SU-DHL-6 (cell line): ENCODE measurements around the gene KIF1C.

Experiments used
- H2AFZ ChIP-seq: fragments of 200-600 bp; sonication (generic); 2 replicates; pipeline ENCODE4 v1.6.1; 2014; ENCODE audit warnings: low read depth, mild to moderate bottlenecking, moderate library complexity, mixed read lengths, antibody characterized with exemption, low read length; ENCODE audit not compliant: severe bottlenecking
- H3F3A ChIP-seq: fragments of 200-600 bp; shearing (Covaris generic); 2 replicates; pipeline ENCODE4 v1.6.0; 2016; ENCODE audit warnings: antibody characterized with exemption, mild to moderate bottlenecking; ENCODE audit not compliant: insufficient read depth
- H3K27ac ChIP-seq: fragments of 200-600 bp; sonication (generic); 2 replicates; pipeline ENCODE4 v1.5.1; 2016; ENCODE audit warnings: low read depth, mild to moderate bottlenecking, low read length, moderate library complexity, mixed read lengths
- H3K27me3 ChIP-seq: fragments of 200-600 bp; sonication (generic), shearing (Covaris generic); 2 replicates; pipeline ENCODE4 v1.6.0; 2014; ENCODE audit warnings: mild to moderate bottlenecking, low read length
- H3K36me3 ChIP-seq: fragments of 200-600 bp; sonication (generic); 2 replicates; pipeline ENCODE4 v1.6.1; 2014; ENCODE audit warnings: mild to moderate bottlenecking, low read length, mixed read lengths
- H3K4me2 ChIP-seq: fragments of 300-600, 200-600 bp; shearing (Covaris generic), sonication (generic); 2 replicates; pipeline ENCODE4 v1.6.0; 2014; ENCODE audit warnings: low read length, low read depth, mild to moderate bottlenecking; ENCODE audit not compliant: poor library complexity, severe bottlenecking
- H3K4me3 ChIP-seq: fragments of 200-600 bp; sonication (generic); 2 replicates; pipeline ENCODE4 v1.5.1; 2014; ENCODE audit warnings: antibody characterized with exemption, low read length, mild to moderate bottlenecking, mixed read lengths; ENCODE audit not compliant: insufficient read depth, poor library complexity, severe bottlenecking
- H3K79me2 ChIP-seq: fragments of 200-600 bp; sonication (generic); 2 replicates; pipeline ENCODE4 v1.6.1; 2014; ENCODE audit warnings: mild to moderate bottlenecking, low read length, moderate library complexity; ENCODE audit not compliant: insufficient read depth
- H3K9ac ChIP-seq: fragments of 200-600 bp; sonication (generic); 2 replicates; pipeline ENCODE4 v1.7.0; 2014; ENCODE audit warnings: mild to moderate bottlenecking, low read length
- H3K9me2 ChIP-seq: fragments of 200-600 bp; sonication (generic); replicated peaks from 2 replicates; pipeline ENCODE4 v1.6.1; 2014; ENCODE audit warnings: low read length; ENCODE audit not compliant: insufficient read depth
- H3K9me3 ChIP-seq: fragments of 200-600 bp; sonication (generic); 2 replicates; pipeline ENCODE4 v1.6.1; 2014; ENCODE audit warnings: low read length, mixed read lengths; ENCODE audit not compliant: insufficient read depth
- H4K20me1 ChIP-seq: fragments of 200-600 bp; sonication (generic); 2 replicates; pipeline ENCODE4 v1.6.1; 2014; ENCODE audit warnings: low read depth, mild to moderate bottlenecking, antibody characterized with exemption, low read length, moderate library complexity, mixed read lengths
- EZH2phosphoT487 ChIP-seq: fragments of 200-600 bp; sonication (generic), shearing (Covaris generic); conservative IDR thresholded peaks from 2 replicates; pipeline ENCODE4 v1.6.1; 2018; ENCODE audit warnings: mild to moderate bottlenecking, antibody characterized with exemption, low read length, moderate library complexity, mixed read lengths
- TF ChIP-seq, protein P1 (sequence below): fragments of 200-600 bp; sonication (generic); IDR thresholded peaks from one replicate; pipeline ENCODE4 v1.5.1; 2017; ENCODE audit warnings: antibody characterized with exemption, mild to moderate bottlenecking, low read length, moderate library complexity; ENCODE audit not compliant: insufficient read depth, poor library complexity, severe bottlenecking

KIF1C gene

GRCh38 chr17:4998732-4999429 lies 1.1 kb downstream of the KIF1C start:
- Histone ChIP-seq H3K36me3 (no peaks in the 10 kb centered on the region), H3K4me2 (peak overlapping the region; percentile 65), H3F3A (no peaks in the 10 kb centered on the region), H3K9me2 (no peaks in the 10 kb centered on the region), H3K9me3 (no peaks in the 10 kb centered on the region), H4K20me1 (no peaks in the 10 kb centered on the region), H2AFZ (no peak overlapping the region), H3K27ac (no peak overlapping the region), H3K79me2 (no peaks in the 10 kb centered on the region), H3K9ac (peak overlapping the region; percentile 88), H3K4me3 (peak overlapping the region; percentile 88), H3K27me3 (no peaks in the 10 kb centered on the region)
- TF ChIP-seq, protein P1, sequence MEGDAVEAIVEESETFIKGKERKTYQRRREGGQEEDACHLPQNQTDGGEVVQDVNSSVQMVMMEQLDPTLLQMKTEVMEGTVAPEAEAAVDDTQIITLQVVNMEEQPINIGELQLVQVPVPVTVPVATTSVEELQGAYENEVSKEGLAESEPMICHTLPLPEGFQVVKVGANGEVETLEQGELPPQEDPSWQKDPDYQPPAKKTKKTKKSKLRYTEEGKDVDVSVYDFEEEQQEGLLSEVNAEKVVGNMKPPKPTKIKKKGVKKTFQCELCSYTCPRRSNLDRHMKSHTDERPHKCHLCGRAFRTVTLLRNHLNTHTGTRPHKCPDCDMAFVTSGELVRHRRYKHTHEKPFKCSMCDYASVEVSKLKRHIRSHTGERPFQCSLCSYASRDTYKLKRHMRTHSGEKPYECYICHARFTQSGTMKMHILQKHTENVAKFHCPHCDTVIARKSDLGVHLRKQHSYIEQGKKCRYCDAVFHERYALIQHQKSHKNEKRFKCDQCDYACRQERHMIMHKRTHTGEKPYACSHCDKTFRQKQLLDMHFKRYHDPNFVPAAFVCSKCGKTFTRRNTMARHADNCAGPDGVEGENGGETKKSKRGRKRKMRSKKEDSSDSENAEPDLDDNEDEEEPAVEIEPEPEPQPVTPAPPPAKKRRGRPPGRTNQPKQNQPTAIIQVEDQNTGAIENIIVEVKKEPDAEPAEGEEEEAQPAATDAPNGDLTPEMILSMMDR: no peak
- no peak for TF ChIP-seq EZH2phosphoT487

GRCh38 chr17:4999430-5000093 lies 1.8 kb downstream of the KIF1C start:
- H3K4me2 ChIP-seq: peak overlapping the region; percentile 65
- no peaks in the 10 kb centered on the region for H4K20me1 ChIP-seq
- no peaks in the 10 kb centered on the region for H3K9me3 ChIP-seq
- no peak for TF ChIP-seq EZH2phosphoT487
- TF ChIP-seq, protein P1: no peak
- H3K9ac ChIP-seq: peak overlapping the region; percentile 88; the same call in 1 of the 2 replicates
- H3F3A ChIP-seq: no peaks in the 10 kb centered on the region
- no peaks in the 10 kb centered on the region for H3K9me2 ChIP-seq
- H3K36me3 ChIP-seq: no peaks in the 10 kb centered on the region
- H2AFZ ChIP-seq: no peak overlapping the region
- no peak overlapping the region for H3K4me3 ChIP-seq
- no peaks in the 10 kb centered on the region for H3K79me2 ChIP-seq
- no peaks in the 10 kb centered on the region for H3K27me3 ChIP-seq
- no peak overlapping the region for H3K27ac ChIP-seq

GRCh38 chr17:5000237-5000639 lies 2.5 kb downstream of the KIF1C start:
- H3K4me2 ChIP-seq: no peak overlapping the region

More at GRCh38 chr17:5000237-5000639, 2.5 kb downstream of the KIF1C start:
- Histone ChIP-seq H3K9ac (no peak overlapping the region), H3K27me3 (no peaks in the 10 kb centered on the region), H2AFZ (no peak overlapping the region), H3K27ac (no peak overlapping the region), H4K20me1 (no peaks in the 10 kb centered on the region), H3K79me2 (no peaks in the 10 kb centered on the region), H3K36me3 (no peaks in the 10 kb centered on the region), H3K4me3 (no peak overlapping the region), H3K9me3 (no peaks in the 10 kb centered on the region), H3K9me2 (no peaks in the 10 kb centered on the region), H3F3A (no peaks in the 10 kb centered on the region)
- TF ChIP-seq, protein P1: no peak
- no peak for TF ChIP-seq EZH2phosphoT487
